OCI-LY1 (cell line): ENCODE measurements around the gene SELPLG.
"Not testable (repeated sequence)": the region's sequence is repeated elsewhere in the genome, so short reads cannot be mapped to it uniquely, and the experiment has no call there.

ENCODE experiments used
- CTCF ChIP-seq: fragments of 200-600 bp; sonication (generic), shearing (Covaris generic); IDR thresholded peaks from 2 replicates; pipeline ENCODE4 v1.5.1; 2017; ENCODE audit warnings: mild to moderate bottlenecking, antibody characterized with exemption, low read length, moderate library complexity, mixed read lengths
- EZH2 ChIP-seq: fragments of 200-600 bp; sonication (generic), shearing (Covaris generic); IDR thresholded peaks from 2 replicates; pipeline ENCODE4 v1.8.0; 2017; ENCODE audit warnings: borderline replicate concordance, mixed run types, mild to moderate bottlenecking, antibody characterized with exemption, low read length, moderate library complexity, mixed read lengths

- TF ChIP-seq CTCF, EZH2: not testable (repeated sequence)
Measured at GRCh38 chr12:108590463-108590862, 43.2 kb downstream of the SELPLG start.
